Purkinje cell (primary cell): ENCODE data around the gene INO80B. TPM values are rescaled to one million over a fixed set of nuclear protein-coding genes. Genes with fewer than 3 reads are reported as not detected.

Experiments used
- polyA plus RNA-seq: library from polyadenylated mRNA; unstranded; fragments of >200 nt; fragmentation: Nextera tagmentation; gene quantifications from 2 replicates; pipeline ENCODE4 v1.2.1, GENCODE V29; 2014

INO80B gene
- polyA plus RNA-seq: 1.1 and 3.0 TPM in 2 replicates

DNA sequence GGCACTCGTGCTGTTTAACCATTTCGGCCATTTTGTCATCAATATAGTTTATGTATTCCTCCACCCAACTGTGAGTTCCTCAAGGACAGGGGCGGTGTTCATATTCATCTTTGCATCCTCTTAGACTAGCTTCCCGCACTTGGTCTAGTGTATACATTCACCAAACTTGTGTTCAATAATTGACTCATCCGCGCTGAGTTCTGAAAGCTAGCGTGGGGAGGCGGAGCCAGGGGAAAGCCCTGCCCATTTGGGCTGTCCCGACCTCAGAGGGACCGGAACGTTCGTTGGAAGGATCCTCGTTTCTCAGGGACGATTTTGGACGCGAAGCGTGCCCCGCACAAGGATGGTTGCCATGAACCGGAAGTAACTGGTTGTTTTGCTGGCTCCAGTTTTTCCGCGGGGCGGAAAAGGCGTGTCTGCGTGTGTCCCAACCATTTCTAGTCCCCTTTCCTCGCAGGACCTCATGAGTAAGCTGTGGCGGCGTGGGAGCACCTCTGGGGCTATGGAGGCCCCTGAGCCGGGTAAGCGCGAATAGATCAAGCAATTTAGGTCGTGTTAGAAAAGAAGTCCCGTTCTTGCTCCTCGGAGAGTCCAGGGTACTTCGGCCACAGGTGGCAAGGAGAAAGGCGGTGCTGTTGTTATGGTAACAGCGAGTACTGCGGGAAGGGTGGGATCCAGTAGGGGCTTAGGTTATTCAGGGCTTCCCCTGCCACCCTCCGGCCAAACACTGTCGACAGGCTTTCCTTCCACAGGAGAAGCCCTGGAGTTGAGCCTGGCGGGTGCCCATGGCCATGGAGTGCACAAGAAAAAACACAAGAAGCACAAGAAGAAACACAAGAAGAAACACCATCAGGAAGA is at the start of gene INO80B:
INO80B (plus strand) TSS at position 434 of the 858 bp plus-strand sequence; CDS start at position 464, 30 bp downstream.

GRCh38 chr2:74421221-74421870 is 33.5 kb upstream of the INO80B start, which contains the start of the genes C2orf81 and WDR54:
C2orf81 (minus strand) TSS chr2:74421619; CDS start chr2:74421560, 59 bp downstream.
WDR54 (plus strand) TSS chr2:74421730; CDS start chr2:74422154, 424 bp downstream.

GRCh38 chr2:74441690-74442482 is 13.0 kb upstream of the INO80B start, which contains the start of gene RTKN:
RTKN (minus strand) TSS chr2:74441937; CDS start chr2:74441816, 121 bp downstream.

GRCh38 chr2:74458132-74458937 is 3.4 kb downstream of the INO80B start, which contains the start of gene WBP1:
WBP1 (plus strand) TSS chr2:74458438; CDS start chr2:74458603, 165 bp downstream.

GRCh38 chr2:74472086-74472944 is 17.4 kb downstream of the INO80B start, which contains the start of gene MRPL53:
MRPL53 (minus strand) TSS chr2:74472680; CDS start chr2:74472660, 20 bp downstream.

DNA sequence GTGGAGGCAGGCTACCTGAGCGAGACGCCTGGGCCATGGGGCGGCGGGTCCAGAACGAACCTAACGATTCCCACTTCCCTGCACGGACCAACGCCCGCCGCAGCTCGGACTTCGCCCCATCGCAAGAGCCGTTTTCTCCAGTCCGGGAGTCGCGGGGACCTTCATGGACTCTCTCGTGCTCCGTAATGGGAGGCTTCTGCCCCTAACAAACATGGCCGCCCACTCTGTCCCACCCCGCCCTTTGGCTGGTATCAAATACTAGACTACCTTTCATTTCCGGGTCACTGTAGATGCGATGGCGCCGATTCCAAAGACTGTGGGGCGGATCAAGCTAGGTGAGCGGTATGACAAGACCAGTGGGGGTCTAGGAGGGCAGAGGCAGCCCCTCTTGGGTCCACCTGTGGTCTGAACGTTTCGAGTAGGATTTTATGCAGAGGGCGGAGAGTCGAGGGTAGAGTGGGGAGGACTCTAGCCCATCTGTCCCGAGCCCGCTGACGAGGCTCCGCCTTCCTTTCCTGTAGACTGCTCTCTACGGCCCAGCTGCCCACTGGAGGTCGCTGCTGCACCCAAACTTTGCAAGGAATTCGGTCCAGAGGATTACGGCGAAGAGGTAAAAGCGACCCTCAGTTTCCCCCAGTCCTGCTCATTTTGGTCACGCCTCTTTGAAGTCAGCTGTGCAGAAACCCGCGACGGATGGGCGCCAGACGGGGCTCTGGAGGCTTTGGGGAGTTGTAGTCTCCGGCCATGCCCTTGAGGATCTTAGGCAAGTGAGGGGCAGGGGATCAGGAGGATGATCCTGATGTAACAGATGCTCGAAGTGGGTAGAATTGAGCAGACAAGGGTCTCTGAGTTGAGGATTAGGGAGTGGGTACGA is 28.2 kb downstream of the INO80B start, which contains the start of the genes CCDC142 and TTC31:
CCDC142 (minus strand) TSS at position 198 of the 874 bp plus-strand sequence; CDS start at position 37, 161 bp downstream.
TTC31 (plus strand) TSS at position 281 of the 874 bp plus-strand sequence; CDS start at position 296, 15 bp downstream.

GRCh38 chr2:74499267-74499939 is 44.5 kb downstream of the INO80B start, which contains the start of gene LBX2:
LBX2 (minus strand) TSS chr2:74499603; CDS start chr2:74499537, 66 bp downstream.

DNA sequence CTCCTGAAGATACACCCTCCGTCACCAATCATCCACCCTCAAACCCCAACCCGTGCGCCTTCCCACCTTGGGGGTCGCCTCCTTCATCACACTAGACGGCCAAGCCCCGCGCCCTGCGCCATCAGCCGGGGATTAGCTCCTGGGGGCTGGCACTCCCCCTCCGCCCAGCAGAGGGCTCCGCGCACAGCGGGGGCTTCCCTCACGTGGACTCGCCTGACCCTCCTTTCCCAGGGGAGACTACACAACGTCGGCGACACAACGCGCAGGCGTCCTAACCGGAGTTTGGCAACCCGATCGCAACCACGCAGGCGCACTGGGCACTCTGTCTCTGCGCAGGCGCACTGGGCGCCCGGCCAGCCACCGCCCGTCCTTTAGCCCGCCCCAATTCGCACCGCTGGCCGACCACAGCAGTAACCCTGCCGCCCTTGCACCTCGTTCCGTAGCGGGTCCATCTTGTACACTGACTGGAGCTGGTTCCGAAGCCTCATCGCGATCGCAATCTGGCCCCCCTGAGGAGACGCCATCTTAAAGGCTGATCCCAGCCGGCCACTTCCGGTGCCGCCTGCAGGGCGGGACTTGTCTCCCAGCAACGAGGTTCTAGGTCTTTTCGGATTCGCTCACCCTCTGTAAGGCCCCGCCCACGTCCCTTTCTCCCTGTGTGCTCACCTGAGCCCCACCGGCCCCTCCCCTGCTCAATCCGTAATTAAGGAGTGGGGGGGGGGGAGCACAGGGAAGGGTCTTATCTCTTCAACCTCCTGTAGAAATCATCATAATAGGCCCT is 52.4 kb downstream of the INO80B start, which contains the start of gene PCGF1:
PCGF1 (minus strand) TSS at position 551 of the 781 bp plus-strand sequence; CDS start at position 524, 27 bp downstream.

Other genes starting within 250 kb of the INO80B start
- not detected in 2 replicates for gene SLC4A5, start 111.7 kb upstream of the INO80B start, polyA plus RNA-seq
- 275 and 282 TPM in 2 replicates for gene DCTN1, start 74.8 kb upstream of the INO80B start, polyA plus RNA-seq
- 0.14 and 0.58 TPM in 2 replicates for gene C2orf81, start 33.5 kb upstream of the INO80B start, polyA plus RNA-seq
- gene WDR54, start 33.4 kb upstream of the INO80B start, polyA plus RNA-seq: 25.1 and 25.5 TPM in 2 replicates
- not detected in 2 replicates for gene RTKN, start 13.2 kb upstream of the INO80B start, polyA plus RNA-seq
- 7.8 and 10.0 TPM in 2 replicates for gene WBP1, start 3.4 kb downstream of the INO80B start, polyA plus RNA-seq
- gene MOGS, start 10.3 kb downstream of the INO80B start, polyA plus RNA-seq: 0.62 and 4.3 TPM in 2 replicates
- gene MRPL53, start 17.6 kb downstream of the INO80B start, polyA plus RNA-seq: 43.3 and 56.2 TPM in 2 replicates
- gene CCDC142, start 27.9 kb downstream of the INO80B start, polyA plus RNA-seq: 0.78 and 1.6 TPM in 2 replicates
- gene TTC31, start 28.0 kb downstream of the INO80B start, polyA plus RNA-seq: 0.66 and 0.83 TPM in 2 replicates
- gene LBX2, start 44.5 kb downstream of the INO80B start, polyA plus RNA-seq: not detected in 2 replicates
- gene PCGF1, start 52.6 kb downstream of the INO80B start, polyA plus RNA-seq: 35.8 and 37.1 TPM in 2 replicates
- gene TLX2, start 59.4 kb downstream of the INO80B start, polyA plus RNA-seq: not detected in 2 replicates
- 2.3 and 4.1 TPM in 2 replicates for gene DQX1, start 71.1 kb downstream of the INO80B start, polyA plus RNA-seq
- 48.4 and 52.5 TPM in 2 replicates for gene AUP1, start 74.6 kb downstream of the INO80B start, polyA plus RNA-seq
- gene HTRA2, start 74.8 kb downstream of the INO80B start, polyA plus RNA-seq: 14.2 and 22.8 TPM in 2 replicates
- 1.7 TPM in 1 of 2 replicates, not detected in the other for gene LOXL3, start 98.9 kb downstream of the INO80B start, polyA plus RNA-seq
- gene DOK1, start 99.6 kb downstream of the INO80B start, polyA plus RNA-seq: not detected in 2 replicates
- 0.56 and 8.3 TPM in 2 replicates for gene M1AP, start 193.2 kb downstream of the INO80B start, polyA plus RNA-seq
- gene SEMA4F, start 199.2 kb downstream of the INO80B start, polyA plus RNA-seq: 1.7 and 4.3 TPM in 2 replicates